GM12878 (cell line): ENCODE results near the gene MCF2L2.

Experiments
- CREB1 ChIP-seq: IDR thresholded peaks from 2 replicates; pipeline ENCODE4 v1.6.1; 2012; ENCODE audit warnings: low read depth, mild to moderate bottlenecking, inconsistent platforms
- STAT1 ChIP-seq: fragments of 450-650 bp; conservative IDR thresholded peaks from 2 replicates; pipeline ENCODE4 v1.6.1; 2014; ENCODE audit warnings: antibody characterized with exemption, mild to moderate bottlenecking

GRCh38 chr3:183249006-183249718 is 179.3 kb downstream of the MCF2L2 start:
- TF ChIP-seq STAT1 (no peak), CREB1 (no peak)
